ENCODE data around the gene CCL25.

DNA sequence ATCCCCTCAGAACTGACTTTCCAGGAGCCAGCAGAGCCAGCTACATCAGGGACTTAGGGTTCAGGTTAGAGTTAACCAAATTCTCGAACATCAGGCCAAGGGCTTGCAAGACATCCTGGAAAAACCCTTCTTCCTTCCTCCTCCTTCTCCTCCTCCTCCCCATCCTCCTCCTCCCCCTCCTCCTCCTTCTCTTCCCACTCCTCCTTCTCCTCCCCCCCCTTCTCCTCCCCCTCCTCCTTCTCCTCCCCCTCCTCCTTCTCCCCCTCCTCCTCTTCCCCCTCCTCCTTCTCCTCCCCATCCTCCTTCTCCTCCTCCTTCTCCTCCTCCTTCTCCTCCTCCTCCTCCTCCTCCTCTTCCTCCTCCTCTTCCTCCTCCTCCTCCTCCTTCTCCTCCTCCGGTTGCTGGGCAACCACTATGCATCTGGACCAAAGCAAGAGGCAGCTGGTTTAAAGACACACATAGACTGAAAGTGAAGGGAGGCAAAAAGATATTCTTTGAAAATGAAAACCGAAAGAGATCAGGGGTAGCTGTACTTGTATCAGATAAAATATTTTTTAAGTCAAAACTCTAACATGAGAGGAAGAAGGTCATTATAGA is 5.9 kb upstream of the CCL25 start:
- TF ChIP-seq, protein P1, sequence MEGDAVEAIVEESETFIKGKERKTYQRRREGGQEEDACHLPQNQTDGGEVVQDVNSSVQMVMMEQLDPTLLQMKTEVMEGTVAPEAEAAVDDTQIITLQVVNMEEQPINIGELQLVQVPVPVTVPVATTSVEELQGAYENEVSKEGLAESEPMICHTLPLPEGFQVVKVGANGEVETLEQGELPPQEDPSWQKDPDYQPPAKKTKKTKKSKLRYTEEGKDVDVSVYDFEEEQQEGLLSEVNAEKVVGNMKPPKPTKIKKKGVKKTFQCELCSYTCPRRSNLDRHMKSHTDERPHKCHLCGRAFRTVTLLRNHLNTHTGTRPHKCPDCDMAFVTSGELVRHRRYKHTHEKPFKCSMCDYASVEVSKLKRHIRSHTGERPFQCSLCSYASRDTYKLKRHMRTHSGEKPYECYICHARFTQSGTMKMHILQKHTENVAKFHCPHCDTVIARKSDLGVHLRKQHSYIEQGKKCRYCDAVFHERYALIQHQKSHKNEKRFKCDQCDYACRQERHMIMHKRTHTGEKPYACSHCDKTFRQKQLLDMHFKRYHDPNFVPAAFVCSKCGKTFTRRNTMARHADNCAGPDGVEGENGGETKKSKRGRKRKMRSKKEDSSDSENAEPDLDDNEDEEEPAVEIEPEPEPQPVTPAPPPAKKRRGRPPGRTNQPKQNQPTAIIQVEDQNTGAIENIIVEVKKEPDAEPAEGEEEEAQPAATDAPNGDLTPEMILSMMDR (IDR thresholded peaks at IDR 0.05) = no peak
- no peak for TF ChIP-seq POLR2A (IDR thresholded peaks at IDR 0.05)
